Activated T-cell treated with anti-CD3 and anti-CD28 coated beads, Interleukin-2, amount 50 U/mL, for 24 hours (primary cell): ENCODE measurements around the gene ATP1B4.
"Not testable (repeated sequence)": the region's sequence is repeated elsewhere in the genome, so short reads cannot be mapped to it uniquely, and the experiment has no call there.

ENCODE experiments used
- DNase-seq: peaks from one replicate; pipeline ENCODE4 v3.0.0-alpha.2; 2020
- H3K27ac Mint-ChIP-seq: 2 replicates; pipeline ENCODE4 v1.8.0; 2020; ENCODE audit warnings: mild to moderate bottlenecking, mixed read lengths
- H3K27me3 Mint-ChIP-seq: 2 replicates; pipeline ENCODE4 v1.8.0; 2020; ENCODE audit warnings: mixed read lengths
- H3K36me3 Mint-ChIP-seq: 2 replicates; pipeline ENCODE4 v1.8.0; 2020; ENCODE audit warnings: low read depth, mixed read lengths
- H3K4me1 Mint-ChIP-seq: 2 replicates; pipeline ENCODE4 v1.8.0; 2020; ENCODE audit warnings: low read depth, mixed read lengths
- H3K4me3 Mint-ChIP-seq: 2 replicates; pipeline ENCODE4 v1.8.0; 2020; ENCODE audit warnings: mild to moderate bottlenecking, moderate library complexity, mixed read lengths
- H3K9me3 Mint-ChIP-seq: 2 replicates; pipeline ENCODE4 v1.8.0; 2020; ENCODE audit warnings: mixed read lengths

ATP1B4 gene

GRCh38 chrX:120361764-120362305 lies at the start of gene ATP1B4:
ATP1B4 (plus strand) TSS chrX:120362089; CDS start chrX:120362169, 80 bp downstream.
- H3K9me3 Mint-ChIP-seq: no peaks in the 10 kb centered on the region
- no peak within 1 kb of the TSS for H3K27ac Mint-ChIP-seq
- DNase-seq: no peak
- H3K4me1 Mint-ChIP-seq: peaks cover 10% of the 10 kb centered on the region
- no peaks in the 10 kb centered on the region for H3K36me3 Mint-ChIP-seq
- H3K4me3 Mint-ChIP-seq: no peak within 1 kb of the TSS
- H3K27me3 Mint-ChIP-seq: peaks cover 53% of the 10 kb centered on the region

GRCh38 chrX:120315776-120316175 lies 46.1 kb upstream of the ATP1B4 start:
- Mint-ChIP-seq H3K9me3 (no peaks in the 10 kb centered on the region), H3K4me3 (no peak overlapping the region), H3K4me1 (peaks cover 2% of the 10 kb centered on the region), H3K27me3 (peaks cover 62% of the 10 kb centered on the region), H3K36me3 (no peaks in the 10 kb centered on the region), H3K27ac (no peak overlapping the region)
- no peak for DNase-seq

- H3K4me1 Mint-ChIP-seq: no peaks in the 10 kb centered on the region
- H3K9me3 Mint-ChIP-seq: no peaks in the 10 kb centered on the region
- peaks cover 65% of the 10 kb centered on the region for H3K27me3 Mint-ChIP-seq
- H3K27ac Mint-ChIP-seq: no peak overlapping the region
- no peak for DNase-seq
- H3K36me3 Mint-ChIP-seq: no peaks in the 10 kb centered on the region
- H3K4me3 Mint-ChIP-seq: no peak overlapping the region
Measured at GRCh38 chrX:120316587-120317283, 45.2 kb upstream of the ATP1B4 start.

- Mint-ChIP-seq H3K9me3 (no peaks in the 10 kb centered on the region), H3K27me3 (peaks cover 57% of the 10 kb centered on the region), H3K4me1 (no peaks in the 10 kb centered on the region), H3K4me3 (no peak overlapping the region), H3K36me3 (no peaks in the 10 kb centered on the region), H3K27ac (no peak overlapping the region)
- no peak for DNase-seq
Measured at GRCh38 chrX:120318411-120318810, 43.5 kb upstream of the ATP1B4 start.

- Mint-ChIP-seq H3K4me1 (no peaks in the 10 kb centered on the region), H3K27me3 (peaks cover 47% of the 10 kb centered on the region), H3K36me3 (no peaks in the 10 kb centered on the region), H3K9me3 (no peaks in the 10 kb centered on the region), H3K4me3 (no peak overlapping the region), H3K27ac (no peak overlapping the region)
- no peak for DNase-seq
Measured at GRCh38 chrX:120321520-120322281, 40.2 kb upstream of the ATP1B4 start.

GRCh38 chrX:120331116-120331515 lies 30.8 kb upstream of the ATP1B4 start:
- Mint-ChIP-seq H3K27ac (no peak overlapping the region), H3K4me3 (no peak overlapping the region), H3K9me3 (peaks cover 3% of the 10 kb centered on the region), H3K27me3 (peaks cover 24% of the 10 kb centered on the region), H3K4me1 (no peaks in the 10 kb centered on the region), H3K36me3 (no peaks in the 10 kb centered on the region)
- DNase-seq: no peak

GRCh38 chrX:120332394-120332793 lies 29.5 kb upstream of the ATP1B4 start:
- DNase-seq: no peak
- Mint-ChIP-seq H3K27ac (no peak overlapping the region), H3K4me1 (no peaks in the 10 kb centered on the region), H3K27me3 (peaks cover 19% of the 10 kb centered on the region), H3K36me3 (no peaks in the 10 kb centered on the region), H3K9me3 (peaks cover 12% of the 10 kb centered on the region), H3K4me3 (no peak overlapping the region)

- Mint-ChIP-seq H3K4me1 (no peaks in the 10 kb centered on the region), H3K27me3 (peaks cover 12% of the 10 kb centered on the region), H3K4me3 (no peak overlapping the region), H3K36me3 (no peaks in the 10 kb centered on the region), H3K27ac (no peak overlapping the region), H3K9me3 (peaks cover 23% of the 10 kb centered on the region)
- DNase-seq: no peak
Measured at GRCh38 chrX:120334151-120334550, 27.7 kb upstream of the ATP1B4 start.

GRCh38 chrX:120334603-120335002 lies 27.3 kb upstream of the ATP1B4 start:
- no peak overlapping the region for H3K4me3 Mint-ChIP-seq
- H3K27me3 Mint-ChIP-seq: peaks cover 8% of the 10 kb centered on the region
- H3K27ac Mint-ChIP-seq: no peak overlapping the region
- no peak for DNase-seq
- no peaks in the 10 kb centered on the region for H3K4me1 Mint-ChIP-seq
- peaks cover 23% of the 10 kb centered on the region for H3K9me3 Mint-ChIP-seq
- H3K36me3 Mint-ChIP-seq: no peaks in the 10 kb centered on the region

- Mint-ChIP-seq H3K4me1 (no peaks in the 10 kb centered on the region), H3K9me3 (peaks cover 23% of the 10 kb centered on the region), H3K36me3 (no peaks in the 10 kb centered on the region), H3K4me3 (no peak overlapping the region), H3K27ac (no peak overlapping the region), H3K27me3 (peaks cover 8% of the 10 kb centered on the region)
- no peak for DNase-seq
Measured at GRCh38 chrX:120335289-120335688, 26.6 kb upstream of the ATP1B4 start.

GRCh38 chrX:120336899-120337298 lies 25.0 kb upstream of the ATP1B4 start:
- Mint-ChIP-seq H3K27me3 (peaks cover 14% of the 10 kb centered on the region), H3K4me1 (no peaks in the 10 kb centered on the region), H3K9me3 (peaks cover 23% of the 10 kb centered on the region), H3K4me3 (no peak overlapping the region), H3K27ac (no peak overlapping the region), H3K36me3 (no peaks in the 10 kb centered on the region)
- DNase-seq: no peak

- not testable (repeated sequence) for DNase-seq, H3K9me3 Mint-ChIP-seq, H3K4me3 Mint-ChIP-seq, H3K4me1 Mint-ChIP-seq, H3K27ac Mint-ChIP-seq, H3K36me3 Mint-ChIP-seq
- H3K27me3 Mint-ChIP-seq: peaks cover 32% of the 10 kb centered on the region
Measured at GRCh38 chrX:120344566-120344965, 17.3 kb upstream of the ATP1B4 start.

GRCh38 chrX:120350450-120351138 lies 11.3 kb upstream of the ATP1B4 start:
- Mint-ChIP-seq H3K27me3 (peaks cover 2% of the 10 kb centered on the region), H3K9me3 (peaks cover 3% of the 10 kb centered on the region), H3K4me3 (no peak overlapping the region), H3K36me3 (no peaks in the 10 kb centered on the region), H3K27ac (no peak overlapping the region), H3K4me1 (no peaks in the 10 kb centered on the region)
- DNase-seq: no peak

- H3K27ac Mint-ChIP-seq: no peak overlapping the region
- DNase-seq: no peak
- H3K4me1 Mint-ChIP-seq: peaks cover 10% of the 10 kb centered on the region
- no peak overlapping the region for H3K4me3 Mint-ChIP-seq
- no peaks in the 10 kb centered on the region for H3K9me3 Mint-ChIP-seq
- H3K36me3 Mint-ChIP-seq: no peaks in the 10 kb centered on the region
- peaks cover 26% of the 10 kb centered on the region for H3K27me3 Mint-ChIP-seq
Measured at GRCh38 chrX:120356084-120356483, 5.8 kb upstream of the ATP1B4 start.
